ENCODE measurements around the gene C17orf75. TPM values are rescaled to one million over a fixed set of nuclear protein-coding genes. Genes with fewer than 3 reads are reported as not detected.

C17orf75 gene
- polyA plus RNA-seq, 1 donor: 54.0 TPM

DNA sequence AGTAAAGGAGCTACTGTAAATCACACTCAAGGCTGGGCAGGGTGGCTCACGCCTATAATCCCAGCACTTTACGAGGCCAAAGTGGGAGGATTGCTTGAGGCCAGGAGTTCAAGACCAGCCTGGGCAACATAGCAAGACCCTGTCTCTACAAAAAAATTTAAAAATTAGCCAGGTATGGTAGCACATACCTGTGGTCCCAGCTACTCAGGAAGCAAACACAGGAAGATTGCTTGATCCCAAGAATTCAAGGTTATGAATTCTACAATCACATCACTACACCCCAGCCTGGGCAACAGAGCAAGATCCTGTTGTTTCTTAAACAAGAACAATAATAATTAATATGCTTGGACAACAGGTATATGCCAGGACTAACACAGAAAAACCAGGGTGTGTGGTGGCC lies 63.2 kb downstream of the C17orf75 start:
- no peak for DNase-seq

Other genes with a start within 250 kb of the C17orf75 start
- gene RHOT1, start 199.7 kb downstream of the C17orf75 start, polyA plus RNA-seq (ENCODE audit: insufficient read length): 61.7 TPM
- gene RHBDL3, start 76.3 kb downstream of the C17orf75 start, polyA plus RNA-seq (ENCODE audit: insufficient read length): 1.5 TPM
- 302 TPM for gene ZNF207, start 8.0 kb upstream of the C17orf75 start, polyA plus RNA-seq (ENCODE audit: insufficient read length)
- 128 TPM for gene PSMD11, start 102.3 kb upstream of the C17orf75 start, polyA plus RNA-seq (ENCODE audit: insufficient read length)
- gene CDK5R1, start 144.8 kb upstream of the C17orf75 start, polyA plus RNA-seq (ENCODE audit: insufficient read length): 4.6 TPM

Data from left kidney (tissue), 2 donors.